ENCODE measurements around the gene TMEM208. TPM values are rescaled to one million over a fixed set of nuclear protein-coding genes. Genes with fewer than 3 reads are reported as not detected.

TMEM208 gene
- total RNA-seq, 4 donors from 2014 or later: 20.8 to 40.3 (median 31.0) TPM

DNA sequence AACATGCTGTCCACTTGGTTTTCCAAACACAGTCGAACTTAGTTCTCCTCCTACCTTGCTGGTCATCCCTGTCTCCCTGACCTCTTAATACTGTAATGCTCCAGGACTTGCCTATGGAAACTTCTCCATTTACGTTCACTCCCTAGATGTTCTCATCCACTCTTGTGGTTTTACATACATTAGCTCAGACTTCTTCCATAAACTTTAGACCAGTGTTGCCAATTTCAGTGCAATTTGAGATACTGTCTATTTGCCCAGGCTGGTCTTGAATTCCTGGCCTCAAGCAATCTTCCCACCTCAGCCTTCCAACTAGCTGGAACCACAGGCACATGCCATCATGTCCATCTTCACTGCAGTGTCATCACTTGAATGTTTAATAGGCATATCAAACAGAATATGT, 44.6 kb upstream of the TMEM208 start:
- no peak for DNase-seq (ENCODE audit: low spot score in 2 of 2)
- H3K4me3 ChIP-seq (ENCODE audit: low read depth, poor library complexity, severe bottlenecking): no peak overlapping the region
- 74 to 81% methylated on average over 2 of the region's 2 CpGs for WGBS, 2 donors
- TF ChIP-seq CTCF (IDR thresholded peaks at IDR 0.05) (no peak), POLR2A (IDR thresholded peaks at IDR 0.05) (no peak)
- intact Hi-C loops (cut with DNase I; ENCODE audit: low total_unique reads): no loop called here

DNA sequence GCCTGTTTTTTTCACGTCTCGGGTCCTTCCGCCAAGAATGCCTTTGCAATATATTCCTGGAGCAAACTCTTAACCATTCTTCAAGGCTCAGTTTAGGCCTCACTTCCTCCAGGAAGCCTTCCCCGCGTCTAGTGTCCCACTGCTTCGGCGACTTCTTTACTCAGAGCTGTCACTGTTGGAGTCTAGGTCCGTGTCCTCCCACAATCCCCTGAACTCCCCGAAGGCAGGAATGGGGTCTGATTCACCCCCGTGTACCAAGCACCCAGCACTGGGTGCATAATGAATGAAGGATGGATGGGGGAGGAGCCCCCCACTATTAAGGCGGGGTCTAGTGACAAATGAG, 43.7 kb upstream of the TMEM208 start:
- 6 to 7% methylated on average over 11 of the region's 11 CpGs for WGBS, 2 donors
- intact Hi-C loops (cut with DNase I; ENCODE audit: low total_unique reads): no loop called here

DNA sequence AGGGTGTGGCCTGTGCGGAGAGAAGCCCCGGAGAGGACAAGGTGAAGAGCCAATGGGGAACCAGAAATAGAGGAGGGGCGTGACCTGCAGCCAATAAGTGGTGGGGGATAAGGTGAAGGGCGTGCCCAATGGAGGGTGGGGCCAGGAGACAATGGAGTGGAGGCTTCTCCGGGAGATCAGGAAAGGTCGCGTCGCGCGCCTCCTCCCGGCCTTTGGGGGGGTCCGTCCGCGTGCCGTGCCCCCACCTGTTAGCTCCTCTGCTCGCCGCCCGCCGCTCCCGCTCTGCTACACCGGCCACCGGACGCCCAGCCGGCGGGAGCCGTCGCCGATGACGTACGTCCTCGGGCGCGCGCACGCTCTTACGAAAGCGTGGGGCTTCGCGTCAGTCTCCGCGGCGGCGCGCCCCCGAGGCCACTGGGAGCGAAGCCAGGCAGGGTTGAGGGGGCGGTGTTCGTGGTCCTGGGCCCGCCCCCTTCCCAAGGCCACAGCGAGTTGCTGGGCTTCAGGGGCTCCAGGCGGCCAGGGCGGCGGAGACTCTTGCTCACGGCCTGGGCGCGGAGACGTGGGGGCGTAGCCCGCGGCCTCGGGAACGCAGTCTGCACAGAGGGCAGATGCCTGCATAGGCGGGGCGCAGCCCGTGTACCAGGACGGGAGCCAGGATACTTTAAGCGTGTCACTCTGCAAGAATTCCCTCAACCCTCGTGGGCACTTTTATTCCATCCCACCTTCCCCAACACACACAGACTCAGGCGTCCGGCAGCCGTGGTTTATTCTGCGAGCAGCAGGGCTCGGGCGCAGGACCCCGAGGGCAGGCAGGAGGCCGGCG, 43.1 kb upstream of the TMEM208 start, which contains the start of gene MATCAP1:
TSS of gene MATCAP1 (minus strand) at position 337 of the 826 bp plus-strand sequence. CDS start 3,353 bp downstream, outside the sequence.
- intact Hi-C loops (cut with DNase I; ENCODE audit: low total_unique reads): no loop called here
- DNase-seq (ENCODE audit: low spot score in 2 of 2): peak; percentile 97 to 99
- no peak for TF ChIP-seq POLR2A (IDR thresholded peaks at IDR 0.05)
- peak in 1 of 3 donors; percentile 24 for TF ChIP-seq CTCF (IDR thresholded peaks at IDR 0.05)
- WGBS, 2 donors: 1% methylated on average over 36 to 57 of the region's 77 CpGs
- H3K4me3 ChIP-seq (ENCODE audit: low read depth, poor library complexity, severe bottlenecking): peak within 1 kb of the TSS; percentile 49

More for the DNA sequence above, 43.7 kb upstream of the TMEM208 start:
- no peak for DNase-seq (ENCODE audit: low spot score in 2 of 2)
- no peak overlapping the region for H3K4me3 ChIP-seq (ENCODE audit: low read depth, poor library complexity, severe bottlenecking)
- no peak for TF ChIP-seq CTCF (IDR thresholded peaks at IDR 0.05)
- TF ChIP-seq POLR2A (IDR thresholded peaks at IDR 0.05): no peak

DNA sequence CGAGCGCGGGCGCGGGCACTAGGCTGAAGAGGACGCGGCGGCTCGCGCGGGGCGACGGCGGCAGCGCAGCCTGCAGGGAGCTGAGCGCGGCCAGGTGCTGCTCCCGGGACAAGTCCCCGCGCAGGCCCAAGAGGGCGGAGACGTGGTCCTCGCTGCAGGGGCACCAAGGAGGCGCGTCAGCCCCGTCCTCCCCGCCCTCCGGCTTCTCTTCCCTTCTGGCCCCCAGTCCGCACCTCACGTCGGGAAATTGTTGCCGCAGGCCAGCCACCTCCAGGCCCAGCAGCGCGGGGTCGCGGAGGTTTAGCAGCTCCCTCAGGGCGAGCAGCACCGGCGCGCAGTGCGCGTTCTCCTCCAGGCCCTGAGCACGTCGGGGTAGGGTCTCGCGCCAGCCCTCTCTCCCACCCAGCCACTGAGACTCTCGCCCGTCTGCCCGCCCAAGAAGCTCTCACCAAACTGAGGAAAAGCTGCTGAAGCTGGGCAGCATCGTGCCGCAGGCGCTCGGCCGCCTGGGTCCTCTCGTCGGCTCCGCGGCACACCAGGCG, 42.4 kb upstream of the TMEM208 start:
- TF ChIP-seq CTCF (IDR thresholded peaks at IDR 0.05): no peak
- TF ChIP-seq POLR2A (IDR thresholded peaks at IDR 0.05): no peak
- intact Hi-C loops (cut with DNase I; ENCODE audit: low total_unique reads): no loop called here
- no peak for DNase-seq (ENCODE audit: low spot score in 2 of 2)
- peak overlapping the region; percentile 49 for H3K4me3 ChIP-seq (ENCODE audit: low read depth, poor library complexity, severe bottlenecking)
- 4 to 7% methylated on average over 24 to 30 of the region's 59 CpGs for WGBS, 2 donors

- H3K4me3 ChIP-seq (ENCODE audit: low read depth, poor library complexity, severe bottlenecking): no peak overlapping the region
- 12 to 14% methylated on average over 35 to 41 of the region's 43 CpGs for WGBS, 2 donors
- peak; percentile 83 to 98 for DNase-seq (ENCODE audit: low spot score in 2 of 2)
- intact Hi-C loops (cut with DNase I; ENCODE audit: low total_unique reads): no loop called here
- TF ChIP-seq POLR2A (IDR thresholded peaks at IDR 0.05) (no peak), CTCF (IDR thresholded peaks at IDR 0.05) (peak in 1 of 3 donors; percentile 74)
Observed at GRCh38 chr16:67184995-67185650, 41.8 kb upstream of the TMEM208 start.
